Fibroblast of skin of left quadriceps (primary cell): Measurements from ENCODE around the gene RPS5.
A peak's percentile ranks its signal among the peaks of the same experiment; 100 is the strongest.
"Not testable (repeated sequence)": the region's sequence is repeated elsewhere in the genome, so short reads cannot be mapped to it uniquely, and the experiment has no call there.

ENCODE experiments used
- DNase-seq, 2 experiments: peaks; one replicate each; pipeline ENCODE4 v3.0.0-alpha.2; 2013; ENCODE audit warnings: low read depth in 2 of 2

RPS5 gene

GRCh38 chr19:58386576-58387337, at the start of gene RPS5:
TSS of gene RPS5 (plus strand) at chr19:58387269. CDS start at chr19:58388138, 869 bp downstream.
- DNase-seq: peak; percentile 97

- no peak for DNase-seq
Observed at GRCh38 chr19:58338336-58338735, 48.7 kb upstream of the RPS5 start.

DNA sequence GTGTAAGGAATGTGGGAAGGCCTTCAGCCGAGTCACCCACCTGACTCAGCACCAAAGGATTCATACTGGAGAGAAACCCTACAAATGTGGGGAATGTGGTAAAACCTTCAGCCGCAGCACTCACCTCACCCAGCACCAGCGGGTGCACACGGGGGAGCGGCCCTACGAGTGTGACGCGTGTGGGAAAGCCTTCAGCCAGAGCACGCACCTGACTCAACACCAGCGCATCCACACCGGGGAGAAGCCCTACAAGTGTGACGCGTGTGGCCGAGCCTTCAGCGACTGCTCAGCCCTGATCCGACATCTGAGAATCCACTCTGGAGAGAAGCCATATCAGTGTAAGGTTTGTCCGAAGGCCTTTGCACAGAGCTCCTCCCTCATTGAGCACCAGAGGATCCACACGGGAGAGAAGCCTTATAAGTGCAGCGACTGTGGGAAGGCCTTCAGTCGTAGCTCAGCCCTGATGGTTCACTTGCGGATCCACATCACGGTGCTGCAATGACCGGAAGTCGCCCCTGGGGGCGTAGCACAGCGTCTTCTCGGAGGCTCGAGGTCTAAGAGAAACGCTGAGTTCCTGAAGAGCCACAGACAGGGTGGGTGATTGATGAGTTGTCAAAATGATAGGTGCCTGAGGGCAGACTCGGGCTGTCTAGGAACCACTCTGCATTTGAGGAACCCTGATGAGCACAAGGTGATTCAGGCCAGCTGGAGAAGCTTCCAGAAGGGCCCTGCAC, 48.1 kb upstream of the RPS5 start:
- no peak for DNase-seq

DNA sequence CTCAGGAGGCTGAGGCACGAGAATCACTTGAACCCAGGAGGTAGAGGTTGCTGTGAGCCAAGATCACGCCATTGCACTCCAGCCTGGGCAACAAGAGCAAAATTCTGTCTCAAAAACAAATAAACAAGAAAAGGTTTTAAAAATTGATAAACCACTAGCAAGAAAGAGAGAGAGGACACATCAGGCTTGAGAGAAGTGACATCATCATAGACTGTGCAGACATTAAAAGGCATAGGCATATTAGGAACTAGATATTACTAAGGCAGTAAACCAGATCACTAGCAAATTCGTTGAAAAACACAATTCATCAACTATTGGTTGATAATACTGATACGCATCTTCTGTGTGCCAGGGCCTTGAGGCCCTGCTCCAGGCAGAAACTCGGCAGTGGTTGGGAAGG, 41.5 kb upstream of the RPS5 start:
- no peak for DNase-seq

DNA sequence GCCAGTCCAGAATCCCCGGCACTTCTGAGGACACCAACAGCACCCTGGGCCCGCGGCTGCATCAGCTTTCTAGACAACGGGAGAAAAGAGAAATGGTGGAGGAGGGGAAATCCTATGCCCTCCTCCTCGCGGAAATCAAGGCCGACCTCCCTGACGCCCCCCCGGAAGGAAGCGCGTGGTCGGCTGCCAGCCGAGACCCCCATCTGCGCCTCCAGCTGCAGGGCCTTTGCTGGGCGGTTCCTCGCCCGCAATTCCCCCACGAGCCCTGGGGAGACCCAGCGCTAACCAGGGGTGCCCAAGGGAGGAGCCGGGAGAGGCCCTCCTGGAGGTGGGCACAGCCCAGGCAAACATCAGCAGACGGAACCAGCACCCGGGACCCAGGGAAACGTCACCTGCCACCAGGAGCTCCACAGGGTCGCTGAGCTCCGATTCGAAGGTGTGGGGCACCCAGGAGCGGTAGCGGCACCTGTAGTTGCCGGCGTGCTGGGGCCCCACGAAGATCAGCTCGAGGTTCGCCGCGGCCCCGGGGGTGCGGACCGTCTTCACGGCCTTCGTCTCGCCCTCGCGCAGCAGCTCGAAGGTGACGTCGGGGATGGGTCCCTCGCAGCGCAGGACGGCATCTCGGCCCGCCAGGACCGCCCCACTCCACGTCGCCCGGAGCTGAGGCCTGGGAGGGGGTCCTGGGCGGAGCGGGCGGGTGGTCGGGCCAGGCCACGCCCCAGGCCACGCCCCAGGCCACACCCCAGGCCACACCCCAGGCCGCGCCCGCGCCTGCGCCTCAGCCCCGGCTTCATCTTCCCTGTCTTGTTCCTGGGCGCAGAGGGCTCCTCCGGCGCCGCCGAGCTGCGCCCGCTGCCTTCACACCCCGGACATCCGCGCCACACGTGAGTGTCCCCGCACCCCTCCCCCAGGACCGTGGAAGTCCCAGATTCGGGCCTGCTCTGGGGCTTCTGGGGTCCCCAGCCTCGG, 39.8 kb upstream of the RPS5 start:
- peak; percentile 44 to 53 for DNase-seq

- DNase-seq: not testable (repeated sequence)
Observed at GRCh38 chr19:58348080-58348479, 39.0 kb upstream of the RPS5 start.

DNA sequence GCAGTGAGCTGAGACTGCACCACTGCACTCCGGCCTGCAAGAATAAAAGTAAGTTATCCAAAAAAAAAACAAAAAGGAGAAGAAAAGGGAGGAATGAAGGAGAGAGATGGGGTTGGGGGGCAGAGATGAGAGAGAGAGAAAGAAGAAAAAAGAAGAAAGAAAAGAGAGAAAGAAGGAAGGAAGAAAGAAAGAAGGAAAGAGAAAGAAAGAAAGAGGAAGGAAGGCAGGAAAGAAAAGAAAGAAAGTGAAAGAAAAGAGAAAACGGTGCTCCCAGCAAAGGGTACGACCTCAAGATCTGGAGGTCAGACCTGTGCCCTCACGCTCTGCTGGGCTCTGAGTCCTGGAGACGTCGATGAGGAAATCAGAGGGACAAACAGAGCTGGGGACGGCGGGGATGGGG, 37.5 kb upstream of the RPS5 start:
- no peak for DNase-seq

GRCh38 chr19:58350001-58350861, 36.8 kb upstream of the RPS5 start:
- DNase-seq: no peak

DNA sequence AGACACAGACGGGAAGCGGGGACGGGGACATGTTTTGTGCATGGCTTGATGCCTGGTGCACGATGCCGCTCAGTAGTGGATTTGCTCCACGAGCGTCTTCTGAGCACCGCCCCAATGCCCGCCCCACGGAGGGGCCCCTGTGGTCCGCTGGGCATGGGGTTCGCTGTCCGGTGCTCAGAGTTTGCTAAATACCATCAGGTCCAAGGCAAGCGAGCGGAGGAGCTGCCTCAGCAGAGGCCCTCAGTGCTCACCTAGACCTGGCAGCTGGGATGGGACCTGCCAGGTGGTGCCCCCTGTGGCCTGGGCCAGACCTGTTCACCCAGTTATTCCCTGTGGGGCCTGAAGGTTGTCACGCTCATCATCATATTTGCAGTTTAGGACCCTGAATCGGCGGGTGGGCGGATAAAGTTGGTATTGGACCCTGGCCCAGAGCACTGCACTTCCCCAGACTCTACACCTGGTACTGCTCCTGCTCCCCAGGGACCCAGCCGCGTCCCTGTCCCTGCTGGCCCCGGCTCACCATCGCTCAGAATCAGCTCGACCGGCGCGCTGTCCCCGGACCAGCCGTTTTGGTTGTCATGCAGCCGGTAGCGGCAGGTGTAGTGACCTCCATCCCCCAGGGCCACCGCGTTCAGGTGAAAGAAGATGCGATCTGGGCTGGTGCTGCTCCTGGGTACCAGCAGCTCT, 36.1 kb upstream of the RPS5 start:
- no peak for DNase-seq

DNA sequence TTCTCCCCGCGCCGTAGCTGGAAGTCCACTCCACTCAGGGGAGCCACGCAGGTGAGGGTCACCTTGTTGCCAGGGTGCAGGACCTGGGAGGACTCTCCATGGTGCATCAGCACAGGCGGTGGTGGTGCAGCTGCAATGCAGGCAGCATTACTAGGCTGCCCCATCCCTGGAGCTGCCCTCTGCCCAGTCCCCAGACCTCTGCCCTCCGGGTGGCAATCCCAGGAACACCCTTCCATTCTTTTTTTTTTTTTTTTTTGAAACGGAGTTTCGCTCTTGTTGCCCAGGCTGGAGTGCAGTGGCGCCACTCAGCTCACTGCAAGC, 35.6 kb upstream of the RPS5 start:
- DNase-seq: no peak

GRCh38 chr19:58351990-58352755, 34.9 kb upstream of the RPS5 start:
- no peak for DNase-seq

DNA sequence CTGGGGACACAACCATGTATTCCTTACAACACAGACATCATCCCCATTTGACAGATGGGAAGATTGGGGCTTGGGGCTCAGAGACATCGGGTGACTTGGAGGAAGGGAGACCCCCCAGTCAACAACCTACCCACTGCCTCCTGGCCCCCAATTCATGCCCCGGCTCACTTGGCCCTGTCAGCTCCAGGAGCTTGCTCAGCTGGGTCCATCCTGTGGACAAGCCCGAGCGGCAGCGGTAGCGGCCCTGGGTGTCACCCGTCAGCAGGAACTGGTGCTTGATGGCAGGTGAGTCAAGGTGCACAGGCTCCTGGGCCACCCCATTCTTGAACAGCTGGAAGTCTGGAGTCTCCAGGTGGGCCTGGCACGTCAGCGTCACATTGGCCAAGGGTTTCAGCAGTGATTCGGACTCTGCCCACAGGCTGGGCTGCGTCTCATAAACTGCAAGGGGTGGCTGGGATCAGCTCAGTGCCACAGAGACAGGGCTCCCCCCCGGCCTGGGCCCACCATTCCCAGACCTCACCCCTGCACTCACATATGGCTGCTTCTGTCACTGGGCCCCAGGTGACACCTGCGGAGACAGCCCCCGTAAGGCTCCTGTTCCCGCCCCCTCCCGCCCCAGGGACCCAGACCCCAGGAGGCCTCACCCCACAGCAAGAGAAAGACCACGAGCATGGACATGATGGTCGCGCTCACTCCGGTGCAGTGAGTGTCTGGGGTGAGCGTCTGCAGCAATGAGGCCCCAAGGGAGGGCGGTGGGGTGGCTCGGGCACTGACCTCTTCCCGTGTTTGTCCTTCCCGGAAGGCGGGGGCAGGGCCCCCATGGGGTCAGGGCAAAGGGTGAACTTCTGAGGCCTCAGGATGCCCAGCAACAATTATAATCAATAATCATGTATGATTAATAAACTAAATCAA, 34.1 kb upstream of the RPS5 start, which contains the start of gene A1BG:
Gene A1BG (minus strand): TSS at position 733 of the 912 bp plus-strand sequence. CDS start 55 bp downstream, at position 678.
- no peak for DNase-seq

- no peak for DNase-seq
Observed at GRCh38 chr19:58353717-58354477, 33.2 kb upstream of the RPS5 start.

DNA sequence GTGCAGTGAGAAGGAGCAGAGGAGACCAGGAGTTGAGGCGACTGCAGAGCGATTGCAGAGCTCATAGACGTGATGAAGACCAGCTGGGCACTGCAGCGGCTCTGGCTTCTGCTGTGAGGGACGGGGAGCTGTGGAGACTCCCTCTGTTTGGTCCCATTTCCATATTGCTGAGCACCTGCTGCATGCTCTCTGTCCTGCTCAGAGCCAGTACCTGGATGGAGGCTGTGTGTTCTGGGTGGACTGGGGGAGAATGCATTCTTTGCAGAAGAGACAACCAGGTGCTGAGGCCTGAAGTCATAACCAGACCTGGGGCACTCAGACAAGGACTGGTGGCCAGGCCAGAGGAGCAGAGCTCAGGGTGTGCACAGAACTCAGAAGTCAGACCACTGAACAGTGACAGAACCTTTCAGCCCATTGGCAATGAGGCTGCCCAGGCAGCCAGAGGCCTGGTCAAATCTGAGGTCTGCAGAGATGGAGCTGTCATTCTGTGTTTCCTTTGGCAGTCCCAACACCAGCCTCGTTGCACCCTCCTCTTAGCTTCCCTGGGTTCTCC, 32.5 kb upstream of the RPS5 start:
- no peak for DNase-seq

- no peak for DNase-seq
Observed at GRCh38 chr19:58355215-58355796, 31.8 kb upstream of the RPS5 start.

DNA sequence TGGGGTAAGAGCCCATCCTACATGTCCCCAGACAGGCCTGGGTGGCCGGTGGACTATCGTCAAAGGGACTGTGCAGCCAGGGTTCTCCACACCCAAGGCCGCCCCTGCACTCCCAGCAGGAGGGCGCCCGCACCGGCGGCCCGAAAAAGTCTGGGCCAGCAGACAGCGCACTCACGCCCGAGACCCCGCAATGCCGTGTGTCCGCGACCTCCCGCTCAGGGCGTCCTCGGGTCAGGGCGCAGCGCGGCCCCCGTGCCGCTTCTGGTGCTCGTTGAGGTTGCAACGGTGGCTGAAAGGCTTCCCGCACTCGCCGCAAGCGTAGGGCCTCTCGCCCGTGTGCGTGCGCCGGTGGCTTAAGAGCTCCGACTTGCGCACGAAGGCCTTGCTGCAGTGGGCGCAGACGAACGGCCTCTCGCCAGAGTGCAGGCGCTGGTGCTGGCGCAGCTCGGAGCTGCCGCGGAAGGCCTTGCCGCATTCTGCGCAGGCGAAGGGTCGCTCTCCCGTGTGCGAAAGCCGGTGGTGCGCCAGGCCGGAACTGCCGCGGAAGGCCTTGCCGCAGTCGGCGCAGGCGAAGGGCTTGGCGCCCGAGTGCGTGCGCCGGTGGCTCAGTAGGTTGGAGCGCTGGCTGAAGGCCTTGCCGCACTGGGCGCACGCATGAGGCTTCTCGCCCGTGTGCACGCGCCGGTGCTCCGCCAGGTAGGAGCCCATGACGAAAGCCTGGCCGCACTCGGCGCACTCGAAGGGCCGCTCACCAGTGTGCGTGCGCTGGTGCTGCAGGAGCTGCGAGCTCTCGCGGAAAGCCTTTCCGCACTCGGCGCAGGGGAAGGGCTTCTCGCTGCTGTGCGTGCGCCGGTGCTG, 30.9 kb upstream of the RPS5 start:
- no peak for DNase-seq
